ENCODE measurements around the gene TRPM3. TPM values are rescaled to one million over a fixed set of nuclear protein-coding genes. Genes with fewer than 3 reads are reported as not detected.

TRPM3 gene
- total RNA-seq, 1 experiment from 2014 or later: not detected

GRCh38 chr9:71058660-71059059 is 62.8 kb downstream of the TRPM3 start:
- no peaks in the 10 kb centered on the region for H3K4me1 ChIP-seq (ENCODE audit: insufficient read depth, low read length)
- no peaks in the 10 kb centered on the region for H3F3A ChIP-seq (ENCODE audit: low read length, unreplicated experiment)
- no peak for ATAC-seq
- H3K36me3 ChIP-seq (ENCODE audit: low read depth, low read length): no peaks in the 10 kb centered on the region
- no peak overlapping the region for H3K9ac ChIP-seq (ENCODE audit: low read length)
- no peaks in the 10 kb centered on the region for H4K20me1 ChIP-seq (ENCODE audit: low read length)
- ChIA-PET POLR2A (ENCODE audit: unreplicated experiment) (no interaction called here), CTCF (no interaction called here)
- DNase-seq: no peak
- intact Hi-C loops (cut with micrococcal nuclease): no loop called here
- no TSS peak for BruUV-seq (replicated peaks)
- H3K9me3 ChIP-seq (ENCODE audit: low read length): no peaks in the 10 kb centered on the region
- no peaks in the 10 kb centered on the region for H3K9me2 ChIP-seq (replicated peaks; ENCODE audit: low read length)
- no peak overlapping the region for H3K4me2 ChIP-seq (ENCODE audit: low read length)
- H2AFZ ChIP-seq (ENCODE audit: low read length): no peak overlapping the region
- TF ChIP-seq, protein P1, sequence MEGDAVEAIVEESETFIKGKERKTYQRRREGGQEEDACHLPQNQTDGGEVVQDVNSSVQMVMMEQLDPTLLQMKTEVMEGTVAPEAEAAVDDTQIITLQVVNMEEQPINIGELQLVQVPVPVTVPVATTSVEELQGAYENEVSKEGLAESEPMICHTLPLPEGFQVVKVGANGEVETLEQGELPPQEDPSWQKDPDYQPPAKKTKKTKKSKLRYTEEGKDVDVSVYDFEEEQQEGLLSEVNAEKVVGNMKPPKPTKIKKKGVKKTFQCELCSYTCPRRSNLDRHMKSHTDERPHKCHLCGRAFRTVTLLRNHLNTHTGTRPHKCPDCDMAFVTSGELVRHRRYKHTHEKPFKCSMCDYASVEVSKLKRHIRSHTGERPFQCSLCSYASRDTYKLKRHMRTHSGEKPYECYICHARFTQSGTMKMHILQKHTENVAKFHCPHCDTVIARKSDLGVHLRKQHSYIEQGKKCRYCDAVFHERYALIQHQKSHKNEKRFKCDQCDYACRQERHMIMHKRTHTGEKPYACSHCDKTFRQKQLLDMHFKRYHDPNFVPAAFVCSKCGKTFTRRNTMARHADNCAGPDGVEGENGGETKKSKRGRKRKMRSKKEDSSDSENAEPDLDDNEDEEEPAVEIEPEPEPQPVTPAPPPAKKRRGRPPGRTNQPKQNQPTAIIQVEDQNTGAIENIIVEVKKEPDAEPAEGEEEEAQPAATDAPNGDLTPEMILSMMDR (conservative IDR thresholded peaks at IDR 0.05; ENCODE audit: low read depth, low read length): no peak
- no peak for TF ChIP-seq EZH2 (IDR thresholded peaks at IDR 0.05; ENCODE audit: low read length, unreplicated experiment)
- TF ChIP-seq EZH2phosphoT487 (IDR thresholded peaks at IDR 0.05; ENCODE audit: borderline replicate concordance, low read length): no peak
- H3K27me3 ChIP-seq (ENCODE audit: low read length): no peaks in the 10 kb centered on the region
- no peak overlapping the region for H3K4me3 ChIP-seq (ENCODE audit: low read length)
- H3K79me2 ChIP-seq (ENCODE audit: low read length): no peaks in the 10 kb centered on the region
- no peak overlapping the region for H3K27ac ChIP-seq (ENCODE audit: low read length)

DNA sequence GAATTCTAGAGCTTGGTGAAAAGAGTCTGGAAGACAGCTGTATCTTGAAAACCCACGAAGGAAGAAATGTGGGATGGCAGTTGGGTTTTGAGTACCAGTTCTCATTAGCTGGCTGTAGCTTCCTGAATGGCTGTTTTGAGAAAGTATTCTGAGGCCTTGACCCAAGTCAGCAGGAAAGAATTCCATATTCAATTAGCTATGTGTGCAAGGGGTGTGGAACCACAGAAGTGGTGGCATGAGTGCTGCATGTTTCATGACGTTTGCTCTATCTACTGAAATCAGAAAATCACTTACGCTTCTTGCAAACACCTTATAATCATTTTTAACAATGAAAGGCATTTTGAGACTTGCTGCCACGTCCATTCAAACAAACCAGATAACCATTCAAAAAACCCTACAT is 69.1 kb downstream of the TRPM3 start:
- H3K27ac ChIP-seq (ENCODE audit: low read length): no peak overlapping the region
- no peak overlapping the region for H3K9ac ChIP-seq (ENCODE audit: low read length)
- BruUV-seq (replicated peaks): no TSS peak
- no peaks in the 10 kb centered on the region for H3K9me3 ChIP-seq (ENCODE audit: low read length)
- H3K9me2 ChIP-seq (replicated peaks; ENCODE audit: low read length): no peaks in the 10 kb centered on the region
- H3K36me3 ChIP-seq (ENCODE audit: low read depth, low read length): no peaks in the 10 kb centered on the region
- TF ChIP-seq EZH2 (IDR thresholded peaks at IDR 0.05; ENCODE audit: low read length, unreplicated experiment) (no peak), EZH2phosphoT487 (IDR thresholded peaks at IDR 0.05; ENCODE audit: borderline replicate concordance, low read length) (no peak)
- TF ChIP-seq, protein P1 (conservative IDR thresholded peaks at IDR 0.05; ENCODE audit: low read depth, low read length): no peak
- H3F3A ChIP-seq (ENCODE audit: low read length, unreplicated experiment): no peaks in the 10 kb centered on the region
- intact Hi-C loops (cut with micrococcal nuclease): no loop called here
- no peak overlapping the region for H3K4me2 ChIP-seq (ENCODE audit: low read length)
- CTCF ChIA-PET: no interaction called here
- POLR2A ChIA-PET (ENCODE audit: unreplicated experiment): no interaction called here
- no peaks in the 10 kb centered on the region for H4K20me1 ChIP-seq (ENCODE audit: low read length)
- DNase-seq (no peak), ATAC-seq (no peak)
- no peak overlapping the region for H3K4me3 ChIP-seq (ENCODE audit: low read length)
- no peaks in the 10 kb centered on the region for H3K79me2 ChIP-seq (ENCODE audit: low read length)
- H3K27me3 ChIP-seq (ENCODE audit: low read length): no peaks in the 10 kb centered on the region
- H3K4me1 ChIP-seq (ENCODE audit: insufficient read depth, low read length): no peaks in the 10 kb centered on the region
- H2AFZ ChIP-seq (ENCODE audit: low read length): no peak overlapping the region

DNA sequence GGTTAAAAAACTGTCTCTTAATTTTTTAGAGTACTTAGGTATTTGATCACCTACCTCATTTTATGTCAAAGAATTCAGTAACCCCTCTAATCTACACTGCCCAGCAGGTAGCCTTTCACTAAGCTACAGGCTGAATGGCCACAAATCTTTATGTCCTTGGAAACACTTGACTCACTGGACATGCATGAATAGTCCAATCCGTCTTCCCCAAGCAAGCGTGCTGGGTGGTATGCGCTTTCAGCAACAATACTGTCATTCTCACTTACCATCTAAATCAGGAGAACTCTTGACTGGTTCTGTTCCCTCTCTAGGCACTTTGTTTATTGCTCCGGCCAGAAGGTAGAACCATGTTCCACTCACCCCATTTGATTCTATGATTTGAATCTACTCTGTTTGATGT is 73.1 kb downstream of the TRPM3 start:
- ChIA-PET CTCF (no interaction called here), POLR2A (ENCODE audit: unreplicated experiment) (no interaction called here)
- no peak overlapping the region for H3K9ac ChIP-seq (ENCODE audit: low read length)
- intact Hi-C loops (cut with micrococcal nuclease): no loop called here
- no peaks in the 10 kb centered on the region for H3K9me2 ChIP-seq (replicated peaks; ENCODE audit: low read length)
- H3K79me2 ChIP-seq (ENCODE audit: low read length): no peaks in the 10 kb centered on the region
- ATAC-seq (no peak), DNase-seq (no peak)
- no peaks in the 10 kb centered on the region for H3K36me3 ChIP-seq (ENCODE audit: low read depth, low read length)
- no peaks in the 10 kb centered on the region for H3K4me1 ChIP-seq (ENCODE audit: insufficient read depth, low read length)
- H4K20me1 ChIP-seq (ENCODE audit: low read length): no peaks in the 10 kb centered on the region
- H3K4me3 ChIP-seq (ENCODE audit: low read length): no peak overlapping the region
- H3K27ac ChIP-seq (ENCODE audit: low read length): no peak overlapping the region
- no TSS peak for BruUV-seq (replicated peaks)
- TF ChIP-seq EZH2phosphoT487 (IDR thresholded peaks at IDR 0.05; ENCODE audit: borderline replicate concordance, low read length) (no peak), EZH2 (IDR thresholded peaks at IDR 0.05; ENCODE audit: low read length, unreplicated experiment) (no peak)
- TF ChIP-seq, protein P1 (conservative IDR thresholded peaks at IDR 0.05; ENCODE audit: low read depth, low read length): no peak
- no peak overlapping the region for H3K4me2 ChIP-seq (ENCODE audit: low read length)
- no peak overlapping the region for H2AFZ ChIP-seq (ENCODE audit: low read length)
- no peaks in the 10 kb centered on the region for H3F3A ChIP-seq (ENCODE audit: low read length, unreplicated experiment)
- peaks cover 8% of the 10 kb centered on the region for H3K27me3 ChIP-seq (ENCODE audit: low read length)
- H3K9me3 ChIP-seq (ENCODE audit: low read length): no peaks in the 10 kb centered on the region

All from PC-3 (cell line).